RWPE2 (cell line): Measurements from ENCODE around the gene LRMDA.

Source experiments
- ATAC-seq: fragments of 200-7000 bp; cut with Tn5 transposase; 3 replicates; pipeline ENCODE4 v1.9.1; 2021; ENCODE audit warnings: low read depth
- DNase-seq: peaks from one replicate; pipeline ENCODE4 v3.0.0-alpha.2; 2020; ENCODE audit warnings: low spot score
- H3K27ac ChIP-seq: fragments of 450-650 bp; 2 replicates; pipeline ENCODE4 v1.5.1; 2017; ENCODE audit warnings: mild to moderate bottlenecking; ENCODE audit not compliant: poor library complexity, severe bottlenecking
- H3K27me3 ChIP-seq: fragments of 250-450 bp; sonication (Bioruptor Pico); 2 replicates; pipeline ENCODE4 v1.5.1; 2021; ENCODE audit warnings: mild to moderate bottlenecking, moderate library complexity; ENCODE audit not compliant: insufficient read depth, poor library complexity, severe bottlenecking
- H3K36me3 ChIP-seq: fragments of 250-450 bp; sonication (Bioruptor Pico); 2 replicates; pipeline ENCODE4 v1.5.1; 2020; ENCODE audit warnings: low read depth, mild to moderate bottlenecking, moderate library complexity
- H3K4me1 ChIP-seq: fragments of 250-450 bp; sonication (Bioruptor Pico); 2 replicates; pipeline ENCODE4 v1.5.1; 2021; ENCODE audit warnings: mild to moderate bottlenecking, moderate library complexity; ENCODE audit not compliant: insufficient read depth, poor library complexity, severe bottlenecking
- H3K4me3 ChIP-seq: fragments of 250-450 bp; sonication (Bioruptor Pico); 2 replicates; pipeline ENCODE4 v1.5.1; 2021; ENCODE audit warnings: mild to moderate bottlenecking, moderate library complexity; ENCODE audit not compliant: severe bottlenecking
- H3K9me3 ChIP-seq: fragments of 250-450 bp; sonication (Bioruptor Pico); 2 replicates; pipeline ENCODE4 v1.5.1; 2021; ENCODE audit warnings: mild to moderate bottlenecking, moderate library complexity; ENCODE audit not compliant: severe bottlenecking
- TF ChIP-seq, protein P1 (sequence below): fragments of 450-650 bp; IDR thresholded peaks from one replicate; pipeline ENCODE4 v1.5.1; 2017; ENCODE audit warnings: mild to moderate bottlenecking, moderate library complexity; ENCODE audit not compliant: poor library complexity, severe bottlenecking

LRMDA gene

GRCh38 chr10:76497666-76498065 is 1066.2 kb downstream of the LRMDA start:
- Histone ChIP-seq H3K27ac (no peak overlapping the region), H3K36me3 (no peaks in the 10 kb centered on the region), H3K4me3 (no peak overlapping the region), H3K27me3 (no peaks in the 10 kb centered on the region), H3K4me1 (peaks cover 1% of the 10 kb centered on the region), H3K9me3 (peaks cover 4% of the 10 kb centered on the region)
- DNase-seq (no peak), ATAC-seq (no peak)
- TF ChIP-seq, protein P1, sequence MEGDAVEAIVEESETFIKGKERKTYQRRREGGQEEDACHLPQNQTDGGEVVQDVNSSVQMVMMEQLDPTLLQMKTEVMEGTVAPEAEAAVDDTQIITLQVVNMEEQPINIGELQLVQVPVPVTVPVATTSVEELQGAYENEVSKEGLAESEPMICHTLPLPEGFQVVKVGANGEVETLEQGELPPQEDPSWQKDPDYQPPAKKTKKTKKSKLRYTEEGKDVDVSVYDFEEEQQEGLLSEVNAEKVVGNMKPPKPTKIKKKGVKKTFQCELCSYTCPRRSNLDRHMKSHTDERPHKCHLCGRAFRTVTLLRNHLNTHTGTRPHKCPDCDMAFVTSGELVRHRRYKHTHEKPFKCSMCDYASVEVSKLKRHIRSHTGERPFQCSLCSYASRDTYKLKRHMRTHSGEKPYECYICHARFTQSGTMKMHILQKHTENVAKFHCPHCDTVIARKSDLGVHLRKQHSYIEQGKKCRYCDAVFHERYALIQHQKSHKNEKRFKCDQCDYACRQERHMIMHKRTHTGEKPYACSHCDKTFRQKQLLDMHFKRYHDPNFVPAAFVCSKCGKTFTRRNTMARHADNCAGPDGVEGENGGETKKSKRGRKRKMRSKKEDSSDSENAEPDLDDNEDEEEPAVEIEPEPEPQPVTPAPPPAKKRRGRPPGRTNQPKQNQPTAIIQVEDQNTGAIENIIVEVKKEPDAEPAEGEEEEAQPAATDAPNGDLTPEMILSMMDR: no peak

DNA sequence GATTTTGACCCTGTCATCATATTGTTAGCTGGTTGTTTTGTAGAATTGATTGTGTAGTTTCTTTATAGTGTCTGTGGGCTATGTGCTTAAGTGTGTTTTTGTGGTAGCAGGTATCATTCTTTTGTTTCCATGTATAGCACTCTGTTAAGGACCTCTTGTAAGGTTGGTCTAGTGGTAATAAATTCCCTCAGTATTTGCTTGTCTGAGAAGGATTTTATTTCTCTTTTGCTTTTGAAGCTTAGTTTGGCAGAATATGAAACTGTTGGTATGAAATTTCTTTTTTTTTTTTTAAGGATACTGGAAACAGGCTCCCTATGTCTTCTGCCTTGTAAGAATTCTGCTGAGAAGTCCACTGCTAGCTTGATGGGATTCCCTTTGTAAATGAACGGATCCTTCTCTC is 1073.4 kb downstream of the LRMDA start:
- Histone ChIP-seq H3K4me1 (no peaks in the 10 kb centered on the region), H3K36me3 (0 out of 2 replicates have a peak, but pooled peaks cover 3% of the 10 kb centered on the region), H3K9me3 (peaks cover 5% of the 10 kb centered on the region), H3K27ac (no peak overlapping the region), H3K4me3 (no peak overlapping the region), H3K27me3 (no peaks in the 10 kb centered on the region)
- TF ChIP-seq, protein P1: no peak
- DNase-seq (no peak), ATAC-seq (no peak)

DNA sequence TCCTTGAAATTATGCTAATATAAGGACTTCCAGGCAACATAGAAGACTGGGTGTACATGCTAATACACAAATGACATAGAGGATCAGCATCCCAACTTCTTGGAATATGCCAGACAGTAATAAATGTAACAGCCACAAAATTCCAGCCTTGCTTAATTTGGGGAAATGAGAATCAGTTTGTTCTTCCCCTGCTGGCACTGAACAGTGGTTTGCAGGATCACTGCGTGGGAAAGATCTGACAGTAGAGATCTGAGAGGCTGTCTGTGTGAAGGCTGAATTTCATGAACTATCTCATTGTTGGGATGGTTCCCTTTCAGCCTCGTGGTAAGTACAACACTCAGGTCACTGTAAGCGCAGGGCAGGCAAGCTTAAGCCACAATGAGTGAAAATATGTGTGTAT is 1078.0 kb downstream of the LRMDA start:
- Histone ChIP-seq H3K9me3 (peaks cover 3% of the 10 kb centered on the region), H3K36me3 (0 out of 2 replicates have a peak, but pooled peaks cover 3% of the 10 kb centered on the region), H3K4me1 (no peaks in the 10 kb centered on the region), H3K27ac (no peak overlapping the region), H3K27me3 (no peaks in the 10 kb centered on the region), H3K4me3 (no peak overlapping the region)
- ATAC-seq (no peak), DNase-seq (no peak)
- TF ChIP-seq, protein P1: no peak

DNA sequence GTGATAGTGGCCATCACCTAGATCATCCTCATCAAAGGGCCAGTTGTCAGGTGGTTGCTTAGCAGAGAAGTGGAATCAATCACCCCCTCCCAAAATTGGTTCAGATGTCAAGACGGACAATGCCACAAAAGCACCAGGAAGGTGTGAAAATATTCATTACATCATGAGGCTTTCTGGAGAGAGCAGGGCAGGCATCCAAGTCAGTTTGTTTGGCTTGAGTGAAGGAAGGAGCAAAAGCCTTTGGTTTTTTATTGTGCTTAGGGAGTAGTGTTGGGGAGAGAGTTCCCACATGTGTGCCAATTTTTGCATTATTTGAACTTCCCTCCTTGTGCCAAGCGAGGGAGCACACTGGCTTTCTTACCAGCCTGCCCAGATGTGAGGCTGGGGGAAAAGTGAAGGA is 1082.9 kb downstream of the LRMDA start:
- TF ChIP-seq, protein P1: no peak

GRCh38 chr10:76514869-76515268 is 1083.4 kb downstream of the LRMDA start:
- TF ChIP-seq, protein P1: no peak
- no peaks in the 10 kb centered on the region for H3K9me3 ChIP-seq

More for the DNA sequence above, 1082.9 kb downstream of the LRMDA start:
- DNase-seq: no peak
- no peak overlapping the region for H3K27ac ChIP-seq
- H3K4me3 ChIP-seq: no peak overlapping the region
- no peaks in the 10 kb centered on the region for H3K27me3 ChIP-seq
- H3K36me3 ChIP-seq: no peaks in the 10 kb centered on the region
- H3K9me3 ChIP-seq: no peaks in the 10 kb centered on the region
- ATAC-seq: no peak
- H3K4me1 ChIP-seq: no peaks in the 10 kb centered on the region

More at GRCh38 chr10:76514869-76515268, 1083.4 kb downstream of the LRMDA start:
- no peak overlapping the region for H3K4me3 ChIP-seq
- no peaks in the 10 kb centered on the region for H3K27me3 ChIP-seq
- no peaks in the 10 kb centered on the region for H3K4me1 ChIP-seq
- H3K27ac ChIP-seq: no peak overlapping the region
- no peak for DNase-seq
- no peaks in the 10 kb centered on the region for H3K36me3 ChIP-seq
- ATAC-seq: no peak
